Endothelial cell of umbilical vein (primary cell): Measurements from ENCODE around the gene ADGRL3. TPM values are rescaled to one million over a fixed set of nuclear protein-coding genes. Genes with fewer than 3 reads are reported as not detected.

ENCODE experiments used
- BruUV-seq: library from RNA; stranded (reverse); fragments of 400-500 nt; replicated peaks from 2 replicates; lab custom pipeline; 2021; lab: Mats Ljungman, UMichigan
- CTCF ChIA-PET: fragments of 300-600, 350-600 bp; sonication (Branson Sonifier 250); formaldehyde crosslinking; loops from one replicate; lab custom pipeline; 2021; ENCODE audit warnings: antibody characterized with exemption, inconsistent platforms; lab: Charles Lee
- POLR2A ChIA-PET: fragments of 300-600, 350-600 bp; sonication (Branson Sonifier 250); formaldehyde crosslinking; loops from one replicate; lab custom pipeline; 2021; ENCODE audit warnings: antibody characterized with exemption, inconsistent platforms; lab: Charles Lee
- DNase-seq: peaks from one replicate; pipeline ENCODE4 v3.0.0-alpha.2; 2011; ENCODE audit warnings: low read depth, low spot score
- FAIRE-seq: peaks from 2 replicates; lab custom pipeline; 2011; peaks lifted over from hg19 to GRCh38; lab: Jason Lieb, UNC
- H2AFZ ChIP-seq: 2 replicates; pipeline ENCODE4 v1.6.0; 2012; ENCODE audit warnings: low read depth, low read length, control low read depth, inconsistent platforms
- H3K27ac ChIP-seq: 2 replicates; pipeline ENCODE4 v1.5.1; 2011; ENCODE audit warnings: low read depth, mild to moderate bottlenecking, control low read depth, low read length, moderate library complexity; ENCODE audit not compliant: insufficient read depth
- H3K27me3 ChIP-seq, 2 experiments: 2 replicates each; pipeline versions ENCODE4 v1.6.0 to v1.6.1; 2011; ENCODE audit warnings: low read length in 2 of 2, mixed read lengths in 1 of 2; ENCODE audit not compliant: control insufficient read depth in 2 of 2, insufficient read depth in 2 of 2
- H3K36me3 ChIP-seq, 2 experiments: 2 replicates in 1 of 2; 3 replicates in 1 of 2; pipeline ENCODE4 v1.5.1; 2011; ENCODE audit warnings: low read length in 2 of 2, mild to moderate bottlenecking in 1 of 2, moderate library complexity in 1 of 2; ENCODE audit not compliant: control insufficient read depth in 2 of 2, insufficient read depth in 2 of 2; ENCODE audit errors: extremely low read depth in 1 of 2
- H3K4me1 ChIP-seq: 3 replicates; pipeline ENCODE4 v1.5.1; 2011; ENCODE audit warnings: mild to moderate bottlenecking, low read length; ENCODE audit not compliant: control insufficient read depth, insufficient read depth; ENCODE audit errors: extremely low read depth
- H3K4me2 ChIP-seq: 2 replicates; pipeline ENCODE4 v1.6.1; 2011; ENCODE audit warnings: low read length, control low read depth, mixed read lengths; ENCODE audit not compliant: insufficient read depth
- H3K4me3 ChIP-seq, 3 experiments: fragments of 200-600 bp in 1 of 3; sonication (generic), shearing (Covaris generic) in 1 of 3; replicated peaks in 1 of 3; 2 replicates each; pipeline ENCODE4 v1.5.1; 2011 to 2016; ENCODE audit warnings: control low read depth in 3 of 3, low read length in 3 of 3, mild to moderate bottlenecking in 2 of 3, inconsistent platforms in 1 of 3, low read depth in 1 of 3, moderate library complexity in 1 of 3; ENCODE audit not compliant: insufficient read depth in 1 of 3
- H3K79me2 ChIP-seq: 2 replicates; pipeline ENCODE4 v1.6.0; 2012; ENCODE audit warnings: low read length, inconsistent platforms; ENCODE audit not compliant: control insufficient read depth, insufficient read depth
- H3K9ac ChIP-seq: replicated peaks from 2 replicates; pipeline ENCODE3; 2011; ENCODE audit warnings: low read length, control low read depth; ENCODE audit not compliant: insufficient read depth; ENCODE audit errors: extremely low read depth
- H3K9me1 ChIP-seq: replicated peaks from 3 replicates; pipeline ENCODE4 v1.6.0; 2011; ENCODE audit warnings: mild to moderate bottlenecking, low read length; ENCODE audit not compliant: control insufficient read depth, insufficient read depth; ENCODE audit errors: extremely low read depth
- H3K9me3 ChIP-seq: replicated peaks from 2 replicates; pipeline ENCODE4 v1.5.1; 2012; ENCODE audit warnings: low read length, inconsistent platforms; ENCODE audit not compliant: control insufficient read depth, insufficient read depth
- H4K20me1 ChIP-seq: replicated peaks from 2 replicates; pipeline ENCODE3; 2011; ENCODE audit warnings: mild to moderate bottlenecking, low read length; ENCODE audit not compliant: control insufficient read depth, insufficient read depth; ENCODE audit errors: extremely low read depth
- EZH2 ChIP-seq: IDR thresholded peaks from 2 replicates; pipeline ENCODE4 v1.6.1; 2012; ENCODE audit warnings: borderline replicate concordance, low read depth, mild to moderate bottlenecking, moderate library complexity, low read length, inconsistent platforms; ENCODE audit not compliant: severe bottlenecking
- FOS ChIP-seq: IDR thresholded peaks from 2 replicates; pipeline ENCODE4 v1.6.1; 2011; ENCODE audit warnings: mild to moderate bottlenecking, low read length, moderate library complexity, borderline replicate concordance; ENCODE audit not compliant: insufficient read depth
- GATA2 ChIP-seq: IDR thresholded peaks from 2 replicates; pipeline ENCODE4 v1.7.0; 2011; ENCODE audit warnings: low read depth, mild to moderate bottlenecking, moderate library complexity, mixed read lengths, low read length; ENCODE audit not compliant: insufficient read length, insufficient read depth
- JUN ChIP-seq: IDR thresholded peaks from 2 replicates; pipeline ENCODE4 v1.6.1; 2011; ENCODE audit warnings: borderline replicate concordance, low read depth; ENCODE audit not compliant: insufficient read length, insufficient read depth
- MAX ChIP-seq: IDR thresholded peaks from 2 replicates; pipeline ENCODE4 v1.6.1; 2011; ENCODE audit not compliant: insufficient read depth, insufficient read length
- MYC ChIP-seq: IDR thresholded peaks from one replicate; pipeline ENCODE4 v1.6.1; 2011; ENCODE audit warnings: mild to moderate bottlenecking, low read depth, low read length
- POLR2A ChIP-seq: IDR thresholded peaks from 2 replicates; pipeline ENCODE4 v1.6.1; 2012; ENCODE audit warnings: low read depth, mild to moderate bottlenecking, control low read depth, low read length
- dilution Hi-C: fragments of 300-500 bp; cut with MboI; formaldehyde crosslinking; loops from one replicate; pipeline ENCODE4 v1.15.0; 2019; ENCODE audit warnings: low sequenced_read_pairs; ENCODE audit not compliant: extremely low pct_ligation_motif_present
- intact Hi-C: fragments of 100-400 bp; cut with micrococcal nuclease; formaldehyde crosslinking; loops from one replicate; pipeline ENCODE4 v1.10.0; 2022
- polyA plus RNA-seq, 4 experiments: library from polyadenylated mRNA; depleted of rRNA in 3 of 4; stranded (reverse) in 3 of 4; unstranded in 1 of 4; fragments of >200 nt; gene quantifications; 2 replicates each; pipeline versions ENCODE4 v1.2.1 to v1.2.3, GENCODE V29; 2011 to 2012; ENCODE audit warnings: missing spikeins in 1 of 4
- total RNA-seq: library from RNA; stranded (reverse); gene quantifications from 2 replicates; pipeline ENCODE4 v1.2.3, GENCODE V29; 2021

Gene ADGRL3
- total and polyA plus RNA-seq, 2 donors (not counting 3 experiments of a cell fraction or from before 2014, with no cell fraction given) = not detected

- CTCF ChIA-PET = no interaction called here
These were observed 173.8 kb downstream of the ADGRL3 start for GRCh38 chr4:61373901-61374440.

GRCh38 chr4:61374447-61374891 is 174.3 kb downstream of the ADGRL3 start:
- H3K4me2 ChIP-seq = no peak overlapping the region
- no peak for TF ChIP-seq POLR2A
- TF ChIP-seq FOS = no peak
- no peak for TF ChIP-seq EZH2
- no peak for TF ChIP-seq MAX
- no peak for TF ChIP-seq JUN
- TF ChIP-seq MYC = no peak

More at GRCh38 chr4:61373901-61374440, 173.8 kb downstream of the ADGRL3 start:
- POLR2A ChIA-PET = no interaction called here
- Histone ChIP-seq H3K27me3 (no peaks in the 10 kb centered on the region), H3K4me2 (no peak overlapping the region), H3K9me1 (no peaks in the 10 kb centered on the region), H3K9me3 (no peaks in the 10 kb centered on the region), H4K20me1 (no peaks in the 10 kb centered on the region), H3K79me2 (no peaks in the 10 kb centered on the region), H3K4me1 (no peaks in the 10 kb centered on the region), H3K9ac (no peak overlapping the region), H3K36me3 (no peaks in the 10 kb centered on the region), H3K4me3 (no peak overlapping the region), H2AFZ (no peak overlapping the region), H3K27ac (no peak overlapping the region)
- FAIRE-seq (no peak), DNase-seq (no peak)
- TF ChIP-seq GATA2 = no peak
- intact Hi-C loops (no loop called here), dilution Hi-C loops (no loop called here)
- BruUV-seq = no TSS peak

More at GRCh38 chr4:61374447-61374891, 174.3 kb downstream of the ADGRL3 start:
- H3K9me3 ChIP-seq = no peaks in the 10 kb centered on the region
- H3K27ac ChIP-seq = no peak overlapping the region
- H3K4me3 ChIP-seq = no peak overlapping the region
- dilution Hi-C loops = no loop called here
- H3K79me2 ChIP-seq = no peaks in the 10 kb centered on the region
- POLR2A ChIA-PET = no interaction called here
- intact Hi-C loops = no loop called here
- FAIRE-seq = no peak
- H3K4me1 ChIP-seq = no peaks in the 10 kb centered on the region
- H2AFZ ChIP-seq = no peak overlapping the region
- BruUV-seq = no TSS peak
- CTCF ChIA-PET = no interaction called here
- no peaks in the 10 kb centered on the region for H3K9me1 ChIP-seq
- H3K36me3 ChIP-seq = no peaks in the 10 kb centered on the region
- H3K27me3 ChIP-seq = no peaks in the 10 kb centered on the region
- no peak overlapping the region for H3K9ac ChIP-seq
- no peaks in the 10 kb centered on the region for H4K20me1 ChIP-seq
- no peak for DNase-seq
